Stomach (tissue), 9 donors: ENCODE measurements around the gene SMAD7. TPM values are rescaled to one million over a fixed set of nuclear protein-coding genes. Genes with fewer than 3 reads are reported as not detected.

Source experiments
- DNase-seq, 2 donors: peaks; one replicate each; pipeline versions ENCODE4 v3.0.0 to v3.0.0-alpha.2; 2013 to 2019
- H3K27ac ChIP-seq, 5 donors: fragments of 200-600 bp in 4 of 5; sonication (generic) in 4 of 5; one replicate each; pipeline ENCODE4 v1.5.1; 2013 to 2019; ENCODE audit warnings: mild to moderate bottlenecking in 1 of 5, moderate library complexity in 1 of 5
- H3K27me3 ChIP-seq, 3 donors: fragments of 200-600 bp; sonication (generic); one replicate each; pipeline ENCODE4 v1.5.1; 2017 to 2019; ENCODE audit warnings: mixed run types in 1 of 3
- H3K36me3 ChIP-seq, 4 donors: fragments of 200-600 bp; sonication (generic); 1 replicate in 3 of 4; 2 replicates in 1 of 4; pipeline ENCODE4 v1.5.1; 2016 to 2019
- H3K4me1 ChIP-seq, 4 donors: fragments of 200-600 bp; sonication (generic); one replicate each; pipeline ENCODE4 v1.5.1; 2016 to 2019
- H3K4me3 ChIP-seq, 4 donors: fragments of 200-600 bp; sonication (generic) in 3 of 4; one replicate each; pipeline ENCODE4 v1.5.1; 2016 to 2019; ENCODE audit warnings: mild to moderate bottlenecking in 1 of 4
- H3K9me3 ChIP-seq, 4 donors: fragments of 200-600 bp; sonication (generic); one replicate each; pipeline ENCODE4 v1.5.1; 2016 to 2019
- EP300 ChIP-seq: sonication (generic); formaldehyde crosslinking; IDR thresholded peaks from one replicate; pipeline ENCODE4 v1.6.1; 2017; ENCODE audit warnings: antibody characterized with exemption
- POLR2A ChIP-seq, 4 donors: fragments of 450-650 bp; IDR thresholded peaks; one replicate each; pipeline ENCODE4 v1.6.1; 2016; ENCODE audit warnings: antibody characterized with exemption in 4 of 4, control low read depth in 2 of 4, mild to moderate bottlenecking in 1 of 4, moderate library complexity in 1 of 4
- POLR2AphosphoS5 ChIP-seq, 3 donors: sonication (generic); formaldehyde crosslinking; IDR thresholded peaks; one replicate each; pipeline ENCODE4 v1.6.1; 2016; ENCODE audit warnings: antibody characterized with exemption in 3 of 3
- WGBS, 5 donors: extraction: QIAGEN DNeasy Blood & Tissue Kit in 3 of 5; methylation state at CpG; one replicate each; pipeline versions ENCODE4 v1.1.5 to v1.1.7; 2013 to 2018; 5-methylcytosine and 5-hydroxymethylcytosine counted together
- intact Hi-C: fragments of 100-400 bp; cut with DNase I; formaldehyde crosslinking; loops from one replicate; pipeline ENCODE4 v1.15.1; 2023; ENCODE audit warnings: low total_unique reads
- polyA plus RNA-seq, 3 donors: library from polyadenylated mRNA; stranded (reverse); fragments of 200-250 nt; gene quantifications; one replicate each; pipeline ENCODE4 v1.2.3, GENCODE V29; 2013
- total RNA-seq, 5 donors: library from RNA; depleted of rRNA; stranded (reverse); fragments of >200 nt; gene quantifications; one replicate each; pipeline versions ENCODE4 v1.1.0 to v1.2.3, GENCODE V29; 2014 to 2016
- TF ChIP-seq, protein P1 (sequence below), 7 experiments: fragments of 450-650 bp in 4 of 7; fragments of 200-600 bp in 3 of 7; sonication (generic) in 3 of 7; IDR thresholded peaks; one replicate each; pipeline ENCODE4 v1.5.1; 2016 to 2019; ENCODE audit warnings: antibody characterized with exemption in 7 of 7, control low read depth in 2 of 7, mild to moderate bottlenecking in 1 of 7
- donor health status: healthy with polysubstance abuse.
- donor health status: Bipolar disorder and iron deficiency.
- donor health status: healthy.

The SMAD7 gene
- total and polyA plus RNA-seq, 8 donors, result 4.5 to 123 (median 10.6) TPM

GRCh38 chr18:48897531-48897930, 53.2 kb downstream of the SMAD7 start:
- no peak for TF ChIP-seq POLR2A (IDR thresholded peaks at IDR 0.05)
- TF ChIP-seq, protein P1, sequence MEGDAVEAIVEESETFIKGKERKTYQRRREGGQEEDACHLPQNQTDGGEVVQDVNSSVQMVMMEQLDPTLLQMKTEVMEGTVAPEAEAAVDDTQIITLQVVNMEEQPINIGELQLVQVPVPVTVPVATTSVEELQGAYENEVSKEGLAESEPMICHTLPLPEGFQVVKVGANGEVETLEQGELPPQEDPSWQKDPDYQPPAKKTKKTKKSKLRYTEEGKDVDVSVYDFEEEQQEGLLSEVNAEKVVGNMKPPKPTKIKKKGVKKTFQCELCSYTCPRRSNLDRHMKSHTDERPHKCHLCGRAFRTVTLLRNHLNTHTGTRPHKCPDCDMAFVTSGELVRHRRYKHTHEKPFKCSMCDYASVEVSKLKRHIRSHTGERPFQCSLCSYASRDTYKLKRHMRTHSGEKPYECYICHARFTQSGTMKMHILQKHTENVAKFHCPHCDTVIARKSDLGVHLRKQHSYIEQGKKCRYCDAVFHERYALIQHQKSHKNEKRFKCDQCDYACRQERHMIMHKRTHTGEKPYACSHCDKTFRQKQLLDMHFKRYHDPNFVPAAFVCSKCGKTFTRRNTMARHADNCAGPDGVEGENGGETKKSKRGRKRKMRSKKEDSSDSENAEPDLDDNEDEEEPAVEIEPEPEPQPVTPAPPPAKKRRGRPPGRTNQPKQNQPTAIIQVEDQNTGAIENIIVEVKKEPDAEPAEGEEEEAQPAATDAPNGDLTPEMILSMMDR (IDR thresholded peaks at IDR 0.05), result no peak
- TF ChIP-seq EP300, result no peak
- TF ChIP-seq POLR2AphosphoS5 (IDR thresholded peaks at IDR 0.05), result no peak

DNA sequence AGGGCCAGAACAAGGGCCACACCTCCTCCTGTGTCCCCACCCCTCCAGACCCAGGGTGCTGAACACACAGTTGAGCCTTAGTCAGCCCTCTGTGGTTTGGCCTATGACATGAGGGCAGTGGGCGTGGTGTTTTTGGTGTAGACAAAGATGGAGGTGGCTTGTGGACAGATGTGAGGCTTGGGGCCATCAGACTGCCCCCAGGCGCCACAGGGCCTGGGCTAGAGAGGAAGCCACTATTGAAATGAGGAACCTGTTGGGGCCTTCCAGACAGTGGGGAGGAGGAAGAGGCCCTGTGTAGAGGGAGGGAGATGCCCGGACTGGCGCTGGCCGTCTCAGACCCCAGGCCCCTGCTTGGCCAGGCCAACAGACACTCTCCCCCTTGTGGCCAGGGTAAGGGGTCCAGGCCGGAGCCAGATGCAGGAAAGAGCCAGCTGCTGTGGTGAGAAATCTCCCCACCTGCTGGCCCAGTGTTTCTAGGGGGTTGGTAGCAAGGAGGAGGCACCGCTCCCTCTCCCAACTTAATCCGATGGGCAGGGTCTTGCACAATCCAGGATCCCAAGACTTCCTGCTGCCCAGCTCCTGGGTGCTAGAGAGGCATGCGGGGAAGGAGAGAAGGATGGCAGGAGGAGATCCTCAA, 53.8 kb downstream of the SMAD7 start:
- DNase-seq, result peak; percentile 63 to 75
- intact Hi-C loops, result no loop called here
- Histone ChIP-seq H3K4me3 (no peak overlapping the region), H3K9me3 (no peaks in the 10 kb centered on the region), H3K36me3 (no peaks in the 10 kb centered on the region), H3K4me1 (peaks cover 6 to 38% (median 18%) of the 10 kb centered on the region in 4 donors), H3K27me3 (no peaks in the 10 kb centered on the region), H3K27ac (peak overlapping the region in 2 of 5 donors; percentile 20 to 45)
- TF ChIP-seq POLR2AphosphoS5 (IDR thresholded peaks at IDR 0.05), result peak in 1 of 3 donors; percentile 44
- TF ChIP-seq POLR2A (IDR thresholded peaks at IDR 0.05), result no peak
- 82 to 89% (median 83%) methylated on average over 9 of the region's 9 CpGs for WGBS, 5 donors

More at GRCh38 chr18:48897531-48897930, 53.2 kb downstream of the SMAD7 start:
- intact Hi-C loops, result no loop called here
- Histone ChIP-seq H3K27me3 (no peaks in the 10 kb centered on the region), H3K4me1 (peaks cover 12 to 43% (median 23%) of the 10 kb centered on the region in 4 donors), H3K4me3 (no peak overlapping the region), H3K36me3 (no peaks in the 10 kb centered on the region), H3K27ac (peak overlapping the region in 2 of 5 donors; percentile 20 to 45), H3K9me3 (no peaks in the 10 kb centered on the region)
- WGBS, 5 donors, result 64 to 83% (median 80%) methylated on average over 5 of the region's 5 CpGs
- no peak for DNase-seq

- no peak for TF ChIP-seq POLR2A (IDR thresholded peaks at IDR 0.05)
- TF ChIP-seq POLR2AphosphoS5 (IDR thresholded peaks at IDR 0.05), result no peak
- TF ChIP-seq, protein P1 (IDR thresholded peaks at IDR 0.05), result no peak
- no peak for TF ChIP-seq EP300
- Histone ChIP-seq H3K27me3 (no peaks in the 10 kb centered on the region), H3K36me3 (no peaks in the 10 kb centered on the region), H3K9me3 (no peaks in the 10 kb centered on the region), H3K4me3 (no peak overlapping the region), H3K27ac (peak overlapping the region in 1 of 5 donors; percentile 45), H3K4me1 (peaks cover under 1 to 32% (median 12%) of the 10 kb centered on the region in 4 donors)
- no peak for DNase-seq
- WGBS, 5 donors, result 53 to 81% (median 61%) methylated on average over 8 of the region's 8 CpGs
- intact Hi-C loops, result no loop called here
These were observed 54.4 kb downstream of the SMAD7 start for GRCh38 chr18:48896326-48896874.

GRCh38 chr18:48894799-48895346, 55.9 kb downstream of the SMAD7 start:
- intact Hi-C loops, result no loop called here
- TF ChIP-seq POLR2AphosphoS5 (IDR thresholded peaks at IDR 0.05) (no peak), POLR2A (IDR thresholded peaks at IDR 0.05) (no peak), EP300 (no peak)
- TF ChIP-seq, protein P1 (IDR thresholded peaks at IDR 0.05), result no peak
- H3K4me1 ChIP-seq, result peaks cover 0 to 30% (median 12%) of the 10 kb centered on the region in 4 donors
- no peaks in the 10 kb centered on the region for H3K27me3 ChIP-seq
- 87 to 95% (median 90%) methylated on average over 5 of the region's 5 CpGs for WGBS, 5 donors
- no peaks in the 10 kb centered on the region for H3K36me3 ChIP-seq
- DNase-seq, result no peak
- no peak overlapping the region for H3K27ac ChIP-seq
- H3K4me3 ChIP-seq, result no peak overlapping the region
- H3K9me3 ChIP-seq, result no peaks in the 10 kb centered on the region
